HepG2 (cell line): Measurements from ENCODE around the gene CHMP1A. TPM values are rescaled to one million over a fixed set of nuclear protein-coding genes. Genes with fewer than 3 reads are reported as not detected.

ENCODE experiments used
- ETV5 ChIP-seq: IDR thresholded peaks from 2 replicates; pipeline ENCODE4 v1.6.1; 2018; ENCODE audit warnings: missing biosample characterization, missing genetic modification reagents, inconsistent platforms, borderline replicate concordance
- GTF2F1 ChIP-seq: fragments of 150-350 bp; IDR thresholded peaks from 2 replicates; pipeline ENCODE4 v1.6.1; 2014; ENCODE audit warnings: low read length
- HINFP ChIP-seq: sonication (generic); formaldehyde crosslinking; IDR thresholded peaks from 2 replicates; pipeline ENCODE4 v1.4.0; 2020; ENCODE audit warnings: low read depth, mild to moderate bottlenecking, missing genetic modification reagents
- IKZF1 ChIP-seq: fragments of 450-650 bp; IDR thresholded peaks from 2 replicates; pipeline ENCODE4 v1.7.1; 2016
- IKZF4 ChIP-seq: sonication (generic); formaldehyde crosslinking; IDR thresholded peaks from 2 replicates; pipeline ENCODE4 v1.5.1; 2020; ENCODE audit warnings: borderline replicate concordance, mild to moderate bottlenecking, low read depth, missing genetic modification reagents; ENCODE audit errors: not compliant biosample characterization
- IRX3 ChIP-seq: sonication (generic); formaldehyde crosslinking; IDR thresholded peaks from 2 replicates; pipeline ENCODE4 v1.8.1; 2023; ENCODE audit warnings: mild to moderate bottlenecking, low read depth, missing genetic modification reagents, borderline replicate concordance
- MAFK ChIP-seq, 2 experiments: IDR thresholded peaks in 1 of 2; conservative IDR thresholded peaks in 1 of 2; 2 replicates each; pipeline ENCODE4 v1.6.1; 2011; ENCODE audit warnings: improper control_type of control experiment in 2 of 2, low read length in 2 of 2
- MEF2D ChIP-seq: sonication (generic); formaldehyde crosslinking; IDR thresholded peaks from 2 replicates; pipeline ENCODE4 v1.5.1; 2020; ENCODE audit warnings: mild to moderate bottlenecking, missing genetic modification reagents
- NFKBIZ ChIP-seq: IDR thresholded peaks from 2 replicates; pipeline ENCODE4 v1.6.1; 2018; ENCODE audit warnings: missing genetic modification reagents, missing compliant biosample characterization
- SIN3A ChIP-seq: IDR thresholded peaks from 2 replicates; pipeline ENCODE4 v1.6.1; 2011; ENCODE audit warnings: low read depth, mild to moderate bottlenecking, control low read depth, low read length, borderline replicate concordance
- SNRNP70 ChIP-seq: fragments of 200-400 bp; formaldehyde crosslinking; IDR thresholded peaks from 2 replicates; pipeline ENCODE4 v1.6.1; 2017; ENCODE audit warnings: mild to moderate bottlenecking, low read depth, low read length, moderate library complexity
- ZFP82 ChIP-seq: sonication (generic); formaldehyde crosslinking; IDR thresholded peaks from 2 replicates; pipeline ENCODE4 v1.5.1; 2020; ENCODE audit warnings: mild to moderate bottlenecking, missing genetic modification reagents, borderline replicate concordance
- ZNF333 ChIP-seq: sonication (generic); formaldehyde crosslinking; IDR thresholded peaks from 2 replicates; pipeline ENCODE4 v1.4.0; 2020; ENCODE audit warnings: mild to moderate bottlenecking, missing genetic modification reagents, borderline replicate concordance
- ZNF44 ChIP-seq: sonication (generic); formaldehyde crosslinking; IDR thresholded peaks from 2 replicates; pipeline ENCODE4 v1.5.1; 2020; ENCODE audit warnings: mild to moderate bottlenecking, missing genetic modification reagents
- ZNF510 ChIP-seq: sonication (generic); formaldehyde crosslinking; IDR thresholded peaks from 2 replicates; pipeline ENCODE4 v1.4.0; 2020; ENCODE audit warnings: low read depth, mild to moderate bottlenecking, missing genetic modification reagents
- polyA plus RNA-seq, 8 experiments: library from polyadenylated mRNA; depleted of rRNA in 3 of 8; stranded (reverse) in 7 of 8; unstranded in 1 of 8; fragments of >200 nt; fragmentation: Illumina TruSeq in 4 of 8; extraction: Trizol in 4 of 8; gene quantifications; 2 replicates each; pipeline versions ENCODE4 v1.2.1 to v1.2.3, GENCODE V29; 2011 to 2016; ENCODE audit warnings: low read depth in 4 of 8, missing spikeins in 1 of 8, mixed read lengths in 1 of 8; ENCODE audit not compliant: insufficient read depth in 1 of 8
- total RNA-seq, 5 experiments: library from RNA; depleted of rRNA; stranded (reverse); fragments of >200 nt; fragmentation: Illumina TruSeq; extraction: Trizol; gene quantifications; 2 replicates each; pipeline ENCODE4 v1.2.3, GENCODE V29; 2016; ENCODE audit warnings: low read depth in 1 of 5
- TF ChIP-seq, protein P1 (sequence below): IDR thresholded peaks from 2 replicates; pipeline ENCODE4 v1.6.1; 2016; ENCODE audit warnings: missing genetic modification reagents, missing compliant biosample characterization
- TF ChIP-seq, protein P2 (sequence below): IDR thresholded peaks from 2 replicates; pipeline ENCODE4 v1.6.1; 2012; ENCODE audit warnings: low read depth, low read length, improper control_type of control experiment
- TF ChIP-seq, protein P3 (sequence below): sonication (generic); formaldehyde crosslinking; IDR thresholded peaks from 2 replicates; pipeline ENCODE4 v1.4.0; 2020; ENCODE audit warnings: missing genetic modification reagents
- TF ChIP-seq, protein P4 (sequence below): IDR thresholded peaks from 2 replicates; pipeline ENCODE4 v1.6.1; 2016; ENCODE audit warnings: low read depth

CHMP1A gene
- total and polyA plus RNA-seq, 2 of the 13 experiments (the other 11 are each of a cell fraction or from before 2014, with no cell fraction given): 69.4 to 73.3 TPM

GRCh38 chr16:89695086-89695874, 37.8 kb upstream of the CHMP1A start (continued):
- TF ChIP-seq, protein P1, sequence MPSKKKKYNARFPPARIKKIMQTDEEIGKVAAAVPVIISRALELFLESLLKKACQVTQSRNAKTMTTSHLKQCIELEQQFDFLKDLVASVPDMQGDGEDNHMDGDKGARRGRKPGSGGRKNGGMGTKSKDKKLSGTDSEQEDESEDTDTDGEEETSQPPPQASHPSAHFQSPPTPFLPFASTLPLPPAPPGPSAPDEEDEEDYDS: peak; percentile 11; the same call in 1 of the 2 replicates
- TF ChIP-seq IRX3 (no peak; the same call in 1 of the 2 replicates), MAFK (conservative IDR thresholded peaks at IDR 0.05 in 1 of 2, IDR thresholded peaks at IDR 0.05 in 1 of 2; ENCODE audit: low read length in 2 of 2) (no peak), SIN3A (no peak), NFKBIZ (CRISPR knock-in tag) (no peak), IKZF1 (no peak), MEF2D (no peak; the same call in 1 of the 2 replicates), ZNF333 (CRISPR knock-in tag) (no peak; the same call in 1 of the 2 replicates), ZFP82 (no peak; the same call in 1 of the 2 replicates), ZNF510 (no peak; the same call in 1 of the 2 replicates), GTF2F1 (no peak), SNRNP70 (no peak), IKZF4 (peak; percentile 0), ETV5 (CRISPR knock-in tag) (0 out of 2 replicates have a peak, but pooled peaks have one; percentile 4), ZNF44 (CRISPR knock-in tag) (peak; percentile 83; the same call in 1 of the 2 replicates), HINFP (no peak)
- TF ChIP-seq, protein P2, sequence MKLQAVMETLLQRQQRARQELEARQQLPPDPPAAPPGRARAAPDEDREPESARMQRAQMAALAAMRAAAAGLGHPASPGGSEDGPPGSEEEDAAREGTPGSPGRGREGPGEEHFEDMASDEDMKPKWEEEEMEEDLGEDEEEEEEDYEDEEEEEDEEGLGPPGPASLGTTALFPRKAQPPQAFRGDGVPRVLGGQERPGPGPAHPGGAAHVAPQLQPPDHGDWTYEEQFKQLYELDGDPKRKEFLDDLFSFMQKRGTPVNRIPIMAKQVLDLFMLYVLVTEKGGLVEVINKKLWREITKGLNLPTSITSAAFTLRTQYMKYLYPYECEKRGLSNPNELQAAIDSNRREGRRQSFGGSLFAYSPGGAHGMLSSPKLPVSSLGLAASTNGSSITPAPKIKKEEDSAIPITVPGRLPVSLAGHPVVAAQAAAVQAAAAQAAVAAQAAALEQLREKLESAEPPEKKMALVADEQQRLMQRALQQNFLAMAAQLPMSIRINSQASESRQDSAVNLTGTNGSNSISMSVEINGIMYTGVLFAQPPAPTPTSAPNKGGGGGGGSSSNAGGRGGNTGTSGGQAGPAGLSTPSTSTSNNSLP: no peak
- TF ChIP-seq, protein P3, sequence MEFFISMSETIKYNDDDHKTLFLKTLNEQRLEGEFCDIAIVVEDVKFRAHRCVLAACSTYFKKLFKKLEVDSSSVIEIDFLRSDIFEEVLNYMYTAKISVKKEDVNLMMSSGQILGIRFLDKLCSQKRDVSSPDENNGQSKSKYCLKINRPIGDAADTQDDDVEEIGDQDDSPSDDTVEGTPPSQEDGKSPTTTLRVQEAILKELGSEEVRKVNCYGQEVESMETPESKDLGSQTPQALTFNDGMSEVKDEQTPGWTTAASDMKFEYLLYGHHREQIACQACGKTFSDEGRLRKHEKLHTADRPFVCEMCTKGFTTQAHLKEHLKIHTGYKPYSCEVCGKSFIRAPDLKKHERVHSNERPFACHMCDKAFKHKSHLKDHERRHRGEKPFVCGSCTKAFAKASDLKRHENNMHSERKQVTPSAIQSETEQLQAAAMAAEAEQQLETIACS (CRISPR knock-in tag): no peak
- TF ChIP-seq, protein P4, sequence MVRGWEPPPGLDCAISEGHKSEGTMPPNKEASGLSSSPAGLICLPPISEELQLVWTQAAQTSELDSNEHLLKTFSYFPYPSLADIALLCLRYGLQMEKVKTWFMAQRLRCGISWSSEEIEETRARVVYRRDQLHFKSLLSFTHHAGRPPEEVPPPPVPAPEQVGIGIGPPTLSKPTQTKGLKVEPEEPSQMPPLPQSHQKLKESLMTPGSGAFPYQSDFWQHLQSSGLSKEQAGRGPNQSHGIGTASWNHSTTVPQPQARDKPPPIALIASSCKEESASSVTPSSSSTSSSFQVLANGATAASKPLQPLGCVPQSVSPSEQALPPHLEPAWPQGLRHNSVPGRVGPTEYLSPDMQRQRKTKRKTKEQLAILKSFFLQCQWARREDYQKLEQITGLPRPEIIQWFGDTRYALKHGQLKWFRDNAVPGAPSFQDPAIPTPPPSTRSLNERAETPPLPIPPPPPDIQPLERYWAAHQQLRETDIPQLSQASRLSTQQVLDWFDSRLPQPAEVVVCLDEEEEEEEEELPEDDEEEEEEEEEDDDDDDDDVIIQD (CRISPR knock-in tag): no peak
